Medulla oblongata (tissue), 1 donor: ENCODE results near the gene LAMA2.

Source experiments
- DNase-seq: peaks from one replicate; pipeline ENCODE4 v3.0.0-alpha.2; 2015; ENCODE audit errors: extremely low spot score

Gene LAMA2

DNA sequence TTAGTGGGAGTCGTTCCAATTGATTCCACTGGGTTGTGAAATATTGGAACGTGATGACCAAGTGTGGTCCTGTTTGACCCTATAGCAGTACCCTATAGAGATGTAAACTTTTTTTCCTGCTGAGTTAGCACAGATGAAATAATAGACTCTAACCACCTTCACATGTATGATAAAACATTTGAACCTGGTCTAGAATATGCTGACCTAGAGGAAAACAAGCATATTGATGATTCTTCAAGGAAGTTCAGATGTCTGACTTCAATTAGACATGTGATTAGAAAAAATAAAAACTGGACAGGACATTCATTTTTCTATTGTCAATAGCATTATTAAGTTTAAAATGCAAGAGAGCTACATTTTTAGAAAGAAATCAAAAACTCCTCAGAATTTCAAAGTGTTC lies 424.9 kb downstream of the LAMA2 start:
- no peak for DNase-seq

DNA sequence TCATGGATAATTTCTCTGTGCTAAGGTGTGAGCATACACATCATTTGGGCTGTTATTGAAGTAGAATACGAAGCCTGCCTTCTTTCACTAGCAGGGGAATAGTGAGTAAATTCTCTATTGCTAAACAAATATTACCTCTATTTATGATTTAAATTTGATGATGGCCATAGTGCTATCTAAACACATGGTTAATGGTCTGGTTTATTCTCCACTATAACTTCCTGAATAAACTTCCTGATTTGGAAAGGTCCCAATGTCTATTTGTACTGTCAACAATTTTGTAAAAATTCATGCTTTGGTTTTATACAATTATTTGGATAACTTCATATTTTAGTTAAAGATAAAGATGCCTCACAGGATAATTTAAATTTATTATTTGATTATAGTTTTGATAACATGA lies 426.2 kb downstream of the LAMA2 start:
- no peak for DNase-seq

DNA sequence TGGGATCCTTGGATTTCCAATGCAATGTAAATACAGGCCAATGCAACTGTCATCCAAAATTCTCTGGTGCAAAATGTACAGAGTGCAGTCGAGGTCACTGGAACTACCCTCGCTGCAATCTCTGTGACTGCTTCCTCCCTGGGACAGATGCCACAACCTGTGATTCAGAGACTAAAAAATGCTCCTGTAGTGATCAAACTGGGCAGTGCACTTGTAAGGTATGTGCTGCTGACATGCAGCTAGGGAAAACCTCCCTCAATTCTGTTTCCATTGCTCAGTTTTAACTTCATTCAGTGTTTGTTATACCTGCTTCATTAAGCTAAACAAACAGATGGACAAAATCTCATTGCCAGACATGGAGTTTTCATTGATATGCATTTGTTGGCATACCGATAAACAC lies 429.9 kb downstream of the LAMA2 start:
- no peak for DNase-seq

DNA sequence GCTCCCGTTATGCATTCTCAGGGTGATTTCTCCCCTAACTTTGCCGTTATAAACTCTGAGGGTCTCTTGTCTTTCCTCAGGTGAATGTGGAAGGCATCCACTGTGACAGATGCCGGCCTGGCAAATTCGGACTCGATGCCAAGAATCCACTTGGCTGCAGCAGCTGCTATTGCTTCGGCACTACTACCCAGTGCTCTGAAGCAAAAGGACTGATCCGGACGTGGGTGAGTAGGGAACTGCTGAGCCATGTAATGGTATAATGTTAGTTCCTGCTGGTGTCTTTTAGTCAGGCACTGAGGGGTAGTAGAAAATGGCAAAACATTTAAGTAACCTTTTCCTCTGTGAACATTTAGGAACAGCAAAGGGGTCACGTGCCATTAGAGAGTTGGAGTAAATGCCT lies 431.6 kb downstream of the LAMA2 start:
- peak; percentile 9 for DNase-seq

DNA sequence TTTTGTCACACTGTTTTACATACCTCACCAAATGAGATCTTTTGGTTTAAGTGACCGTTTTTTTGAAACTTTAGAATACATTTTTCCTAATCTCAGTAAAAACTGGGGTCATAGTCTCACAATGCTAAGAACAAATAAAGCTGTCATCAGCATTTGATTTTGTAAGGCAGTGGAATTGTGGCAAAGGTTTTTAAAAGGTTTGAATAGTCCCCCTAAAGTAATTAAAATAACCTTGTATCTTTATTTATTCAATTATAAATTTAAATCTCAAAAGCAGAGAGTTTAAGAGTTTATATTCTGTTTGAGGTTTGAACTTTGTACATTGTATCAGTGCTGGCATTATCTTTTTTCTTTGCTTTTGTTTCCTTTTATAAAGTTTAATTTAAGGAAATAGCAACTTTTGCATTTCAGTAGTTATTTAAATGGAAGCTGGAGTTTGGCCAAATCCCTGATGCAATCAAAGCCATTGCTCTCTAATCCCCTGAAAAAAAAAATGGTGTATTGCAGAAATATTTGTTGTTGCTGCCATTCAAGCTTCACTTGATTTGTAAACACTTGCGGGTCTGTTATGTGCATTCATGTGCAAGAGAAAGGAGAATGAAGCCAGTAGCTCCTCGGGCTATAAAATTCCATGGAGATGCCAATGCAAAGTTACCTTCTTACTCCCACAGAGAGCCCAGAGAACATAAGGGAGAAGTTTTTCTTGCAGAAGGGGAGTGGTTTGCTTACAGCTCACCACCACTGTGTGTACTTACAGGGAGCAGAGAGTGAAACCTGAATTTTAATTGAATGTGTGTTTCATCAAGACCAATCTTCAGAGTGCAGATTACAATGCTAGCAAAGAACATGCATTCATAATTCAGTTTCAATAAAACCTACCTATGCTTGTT lies 435.2 kb downstream of the LAMA2 start:
- DNase-seq, result peak; percentile 9

DNA sequence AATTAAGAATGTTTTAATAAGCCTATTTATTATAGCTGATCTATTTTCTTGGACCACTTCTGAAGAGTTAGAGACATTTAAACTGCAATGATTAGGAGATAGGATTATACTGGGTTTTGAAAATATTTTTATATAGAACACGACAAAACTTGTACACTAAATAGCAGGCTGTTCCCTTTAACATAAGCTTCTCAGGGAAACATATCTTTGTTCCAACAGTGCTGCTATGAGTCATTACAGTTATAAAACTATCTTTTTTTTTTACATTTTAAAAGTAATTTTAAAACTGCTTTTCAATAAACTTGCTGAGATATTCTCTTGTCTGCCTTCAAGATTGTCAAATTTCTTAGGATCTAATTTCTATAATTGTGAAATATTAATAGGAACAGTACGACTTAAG lies 438.0 kb downstream of the LAMA2 start:
- DNase-seq, result no peak

DNA sequence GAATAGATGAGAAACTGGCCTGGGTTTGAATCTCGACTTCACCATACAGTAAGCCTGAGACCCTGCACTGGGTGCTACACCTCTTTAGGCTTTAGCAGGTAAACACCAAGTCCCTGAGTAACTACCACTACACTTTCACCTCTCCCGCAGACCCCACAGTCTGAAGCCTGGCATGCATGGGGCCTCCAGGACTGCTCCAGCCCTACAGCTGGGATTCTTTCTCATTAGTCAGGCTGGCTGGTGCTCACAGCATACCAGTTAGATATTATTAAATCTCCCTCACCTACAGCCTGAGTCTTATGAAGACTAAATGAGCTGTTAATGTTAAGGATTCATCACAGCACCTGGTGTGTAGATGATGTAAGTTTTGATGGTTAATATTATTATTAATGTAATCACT lies 438.4 kb downstream of the LAMA2 start:
- no peak for DNase-seq

DNA sequence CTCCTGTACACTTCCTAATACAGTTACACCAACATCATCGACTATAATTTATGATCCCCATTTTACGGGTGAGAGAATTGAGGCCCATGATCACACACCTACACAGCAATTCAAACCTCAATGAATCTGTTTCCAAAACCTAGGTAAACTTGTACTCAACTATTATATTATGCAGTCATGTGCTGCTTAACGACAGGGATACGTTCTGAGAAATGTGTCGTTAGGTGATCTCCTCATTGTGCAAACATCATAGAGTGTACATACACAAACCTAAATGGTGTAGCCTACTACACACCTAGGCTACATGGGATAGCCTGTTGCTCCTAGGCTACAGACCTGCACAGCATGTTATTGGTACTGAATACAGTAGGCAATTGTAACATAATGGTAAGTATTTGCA lies 441.4 kb downstream of the LAMA2 start:
- no peak for DNase-seq

DNA sequence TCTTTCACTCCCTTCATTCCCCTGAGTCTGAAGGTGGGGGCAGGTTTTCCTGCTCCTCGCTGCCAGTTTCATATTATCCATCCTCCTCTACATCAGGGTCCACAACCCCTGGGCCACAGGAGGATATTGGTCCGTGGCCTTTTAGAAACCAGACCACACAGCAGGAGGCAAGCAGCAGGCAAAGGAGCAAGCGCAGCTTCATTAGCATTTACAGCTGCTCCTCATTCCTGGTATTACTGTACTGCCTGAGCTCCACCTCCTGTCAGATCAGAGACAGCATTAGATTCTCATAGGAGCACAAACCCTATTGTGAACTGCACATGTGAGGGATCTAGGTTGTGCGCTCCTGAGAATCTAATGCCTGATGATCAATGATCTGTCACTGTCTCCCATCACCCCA lies 446.7 kb downstream of the LAMA2 start:
- DNase-seq, result no peak

DNA sequence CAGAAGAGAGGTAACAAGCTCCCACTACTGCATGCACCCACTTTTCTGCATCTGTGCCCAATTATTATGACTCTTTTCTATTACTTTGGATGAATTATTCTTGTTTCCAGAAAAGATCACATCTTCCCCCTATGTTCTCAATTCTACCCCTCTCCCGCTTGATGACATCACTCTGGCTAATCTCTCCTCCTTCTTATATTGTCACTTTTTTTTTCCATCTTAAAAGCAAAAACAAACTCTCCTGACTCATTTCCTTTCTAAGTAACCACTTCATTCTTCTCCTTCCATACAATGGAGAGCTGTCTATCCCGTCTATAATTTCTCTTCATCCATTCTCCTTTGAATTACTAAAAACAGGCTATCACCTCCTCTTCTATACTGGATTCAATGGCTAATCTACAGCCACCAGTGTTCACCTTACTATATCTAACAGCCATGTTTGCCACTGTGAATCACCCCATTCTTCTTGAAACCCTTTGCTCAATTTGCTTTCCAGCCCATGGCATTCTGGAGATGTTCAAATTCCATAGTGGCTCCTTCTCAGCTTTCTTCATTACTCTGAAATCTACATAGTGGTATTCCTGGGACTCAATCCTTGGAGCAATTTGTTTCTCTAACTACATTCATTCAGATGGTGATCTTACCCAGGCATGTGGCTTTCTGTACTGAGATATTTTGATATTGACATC lies 448.7 kb downstream of the LAMA2 start:
- DNase-seq, result no peak

DNA sequence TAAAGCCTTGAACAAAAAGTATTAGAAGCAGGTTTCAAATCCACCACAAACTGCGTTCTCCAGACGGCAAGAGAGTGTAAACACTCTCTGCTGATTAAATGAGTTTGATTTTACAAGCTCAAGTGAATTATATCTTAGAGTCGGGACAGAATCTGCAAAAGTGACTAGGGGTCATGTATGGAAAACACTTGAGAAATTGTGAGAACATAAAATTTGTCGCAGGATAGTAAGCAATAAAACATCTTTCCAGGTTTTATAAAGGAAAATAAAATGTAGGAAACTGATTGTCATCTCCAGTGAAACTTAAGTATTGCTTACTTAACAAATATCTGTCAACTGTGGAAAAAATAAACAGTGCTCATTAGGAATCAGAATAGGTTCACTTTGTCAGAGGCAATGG lies 452.9 kb downstream of the LAMA2 start:
- DNase-seq, result no peak

DNA sequence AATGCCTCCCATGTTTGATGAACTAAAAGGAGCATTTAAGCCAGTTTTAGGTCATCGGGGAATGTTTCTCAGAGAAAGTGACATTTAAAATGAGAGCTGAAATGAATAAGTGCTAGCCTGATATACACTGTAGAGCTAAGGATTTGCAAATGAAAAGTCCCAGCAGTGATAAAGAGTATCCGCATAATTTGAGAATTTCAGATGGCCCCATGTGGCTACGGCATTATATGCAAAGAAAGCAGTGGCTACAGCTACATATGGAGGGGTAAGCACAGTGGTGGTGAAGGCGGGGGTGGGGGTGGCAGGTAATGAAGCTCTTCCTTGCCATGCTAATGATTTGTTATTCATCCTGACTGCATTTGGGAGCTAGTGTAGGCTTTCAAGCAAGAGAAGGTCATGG lies 455.7 kb downstream of the LAMA2 start:
- no peak for DNase-seq

DNA sequence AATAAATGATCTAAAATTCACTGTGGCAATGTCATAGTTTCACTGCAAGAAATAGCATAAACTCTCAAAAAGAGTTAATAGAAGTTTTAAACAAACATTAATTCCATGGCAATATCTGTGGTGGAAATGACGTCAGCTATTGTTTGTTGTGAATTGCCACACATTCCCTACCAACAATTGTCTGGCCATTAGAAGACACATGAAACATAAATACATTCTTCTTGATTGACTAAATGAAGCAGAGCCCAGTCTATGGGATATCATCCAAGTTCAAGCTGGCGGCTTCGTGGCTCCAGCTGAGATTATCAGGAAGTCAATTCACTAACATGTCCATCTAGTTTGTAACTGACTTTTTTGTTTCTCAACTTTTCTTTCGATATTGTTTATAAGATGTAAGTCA lies 458.0 kb downstream of the LAMA2 start:
- no peak for DNase-seq

DNA sequence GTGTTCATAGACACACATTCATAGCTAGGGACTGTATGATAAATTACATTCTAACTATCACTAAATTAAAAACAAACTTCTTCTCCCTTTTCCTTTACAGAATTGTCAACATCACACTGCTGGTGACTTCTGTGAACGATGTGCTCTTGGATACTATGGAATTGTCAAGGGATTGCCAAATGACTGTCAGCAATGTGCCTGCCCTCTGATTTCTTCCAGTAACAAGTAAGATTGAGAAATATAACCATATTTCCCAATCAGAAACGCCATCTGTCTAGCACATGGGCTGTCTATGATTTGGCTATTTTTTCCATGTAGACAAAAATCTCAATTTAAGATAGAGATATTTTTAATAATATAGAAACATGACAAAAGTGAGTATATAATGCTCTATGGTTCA lies 459.3 kb downstream of the LAMA2 start:
- DNase-seq, result no peak

DNA sequence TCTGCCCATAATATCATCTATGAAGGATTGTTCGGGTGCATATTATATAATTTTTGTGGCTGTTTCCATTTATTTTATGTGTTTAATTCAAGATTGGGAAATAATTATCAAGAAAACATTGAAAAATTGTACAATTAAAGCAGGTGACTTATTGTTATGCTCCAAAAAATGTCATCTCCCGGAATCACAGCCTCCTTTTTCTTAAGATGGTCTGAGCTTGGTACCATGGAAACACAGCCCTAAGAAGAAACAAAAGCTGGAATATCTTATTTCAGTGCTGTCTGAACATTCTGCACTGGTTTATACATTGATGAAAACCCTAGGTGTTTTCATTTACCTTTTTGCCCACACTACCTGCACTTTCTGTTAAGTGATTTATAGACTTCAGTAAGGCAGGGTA lies 459.9 kb downstream of the LAMA2 start:
- DNase-seq, result no peak

DNA sequence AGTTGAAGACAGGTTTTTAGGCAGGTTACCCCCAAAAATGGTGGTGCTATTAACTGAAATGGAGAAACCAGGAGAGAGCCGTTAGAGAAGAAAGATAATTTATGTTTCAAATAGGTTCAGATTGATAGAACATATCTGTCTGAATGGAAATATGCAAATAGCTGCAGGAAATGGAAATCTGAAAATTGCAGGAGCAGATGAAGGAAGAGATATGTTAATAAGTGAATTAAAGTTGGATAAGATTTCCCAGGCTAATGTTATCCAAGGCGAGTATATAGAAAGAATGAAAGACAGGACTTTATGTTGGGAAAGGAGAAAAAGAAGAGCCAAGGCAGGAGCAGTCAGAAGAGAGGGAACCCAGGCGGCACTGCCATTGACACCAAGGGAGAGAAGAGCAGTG lies 461.4 kb downstream of the LAMA2 start:
- no peak for DNase-seq

DNA sequence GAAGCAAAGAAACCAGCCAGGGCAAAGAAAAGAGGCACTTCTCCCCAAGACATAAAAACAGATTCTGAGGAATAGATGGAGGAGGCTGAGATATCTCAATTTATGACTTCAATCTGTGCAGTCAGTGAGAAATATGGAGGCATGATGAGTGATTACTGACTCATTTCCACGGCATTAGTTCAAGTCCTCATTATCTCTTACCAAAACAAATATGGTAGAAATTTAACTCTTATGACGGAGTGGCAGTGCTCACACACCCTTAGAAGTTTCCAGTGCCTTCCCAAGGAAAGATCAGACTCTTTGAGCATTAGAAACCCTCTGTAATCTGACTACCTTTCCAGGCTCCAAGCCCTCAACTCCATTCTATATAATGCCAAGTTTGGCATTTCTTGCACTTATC lies 463.0 kb downstream of the LAMA2 start:
- DNase-seq, result no peak

DNA sequence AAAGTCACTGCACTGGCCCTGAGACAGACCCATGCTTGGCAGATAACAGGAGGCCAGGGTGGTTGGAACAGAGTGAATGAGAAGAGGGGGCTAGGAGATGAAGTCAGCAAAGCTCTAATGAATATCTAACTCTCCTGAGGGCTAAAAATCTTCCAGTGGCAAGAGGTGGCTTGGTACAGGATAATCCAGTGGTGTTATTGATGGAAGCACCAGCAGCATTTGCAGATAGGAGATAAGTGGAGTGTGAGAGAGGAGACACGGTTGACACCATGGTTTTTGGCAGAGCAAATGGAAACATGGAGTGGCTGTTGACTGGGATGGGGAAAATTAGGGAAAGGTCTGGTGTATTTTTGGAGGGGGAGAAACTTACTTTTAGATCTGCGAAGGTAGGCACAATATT lies 464.0 kb downstream of the LAMA2 start:
- no peak for DNase-seq

DNA sequence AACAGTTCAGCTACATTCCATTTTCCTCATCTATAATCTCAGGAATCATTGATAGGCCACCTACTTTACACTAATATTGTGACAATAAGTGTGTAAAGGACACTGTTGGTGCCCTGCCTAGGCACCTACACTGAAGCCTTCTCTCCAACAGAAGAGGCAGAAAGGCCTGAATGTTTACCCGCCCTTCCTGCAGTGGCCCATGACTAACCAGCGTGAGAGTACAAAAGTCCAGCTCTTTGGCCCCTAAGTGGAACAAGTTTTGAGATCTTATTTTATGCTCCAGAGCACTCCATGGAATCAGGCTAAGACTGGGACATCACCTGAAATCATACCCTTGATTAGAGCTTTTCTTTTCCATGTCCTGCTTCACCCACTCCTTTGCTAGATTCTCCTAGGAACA lies 467.3 kb downstream of the LAMA2 start:
- DNase-seq, result no peak

DNA sequence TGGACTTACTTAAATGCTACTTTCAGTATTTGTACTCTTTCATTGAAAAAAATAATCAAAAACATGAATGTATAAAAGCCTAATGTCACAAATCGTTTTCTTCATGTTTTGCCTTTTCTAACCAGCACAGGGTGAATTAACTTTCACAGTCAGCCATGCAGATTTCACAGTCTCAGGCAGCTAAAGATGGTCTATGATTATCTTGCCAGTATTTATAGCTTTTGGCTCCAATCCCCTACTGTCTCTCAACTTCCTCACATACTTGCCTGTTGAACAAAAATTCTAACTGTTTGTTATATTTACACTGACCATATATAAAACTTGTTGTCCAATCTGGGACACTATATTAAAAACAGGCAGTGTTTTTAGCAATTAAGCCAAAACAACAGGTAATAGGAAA lies 468.9 kb downstream of the LAMA2 start:
- DNase-seq, result no peak

DNA sequence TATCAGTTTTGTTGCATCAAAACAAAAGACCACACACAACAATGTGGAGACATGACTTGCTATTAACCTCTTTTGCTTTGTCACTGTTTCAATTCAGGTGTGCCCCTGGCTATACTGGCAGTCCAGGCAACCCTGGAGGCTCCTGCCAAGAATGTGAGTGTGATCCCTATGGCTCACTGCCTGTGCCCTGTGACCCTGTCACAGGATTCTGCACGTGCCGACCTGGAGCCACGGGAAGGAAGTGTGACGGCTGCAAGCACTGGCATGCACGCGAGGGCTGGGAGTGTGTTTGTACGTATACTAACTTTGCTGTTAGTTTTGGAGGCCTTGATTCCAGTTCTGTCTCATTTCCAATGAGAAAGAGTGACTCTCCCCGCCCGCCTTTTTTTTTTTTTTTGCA lies 470.1 kb downstream of the LAMA2 start:
- no peak for DNase-seq

DNA sequence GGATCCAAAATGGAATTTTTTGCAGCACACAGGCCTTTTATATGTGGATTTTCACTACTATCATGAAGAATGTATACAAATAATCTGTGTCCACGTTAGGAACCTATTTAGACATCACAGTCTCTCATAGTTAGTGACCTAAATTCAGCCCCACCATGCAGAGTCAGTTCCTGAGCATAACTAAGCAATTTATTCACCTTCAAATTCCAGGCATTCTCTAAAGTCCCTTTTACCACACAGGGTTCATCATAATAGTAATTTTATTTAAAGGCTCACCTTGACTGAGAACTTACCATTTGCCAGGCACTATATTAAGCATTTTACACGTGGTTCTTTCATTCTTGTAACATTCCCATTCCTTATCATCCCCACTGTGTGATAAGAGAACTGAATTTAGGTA lies 473.2 kb downstream of the LAMA2 start:
- DNase-seq, result no peak
